OCI-M2 (cell line): ENCODE data around the gene ULBP2.

Experiments
- DNase-seq: peaks from one replicate; lab custom pipeline; 2025; ENCODE audit not compliant: unreplicated experiment; lab: John Stamatoyannopoulos, UW

The ULBP2 gene, protein sequence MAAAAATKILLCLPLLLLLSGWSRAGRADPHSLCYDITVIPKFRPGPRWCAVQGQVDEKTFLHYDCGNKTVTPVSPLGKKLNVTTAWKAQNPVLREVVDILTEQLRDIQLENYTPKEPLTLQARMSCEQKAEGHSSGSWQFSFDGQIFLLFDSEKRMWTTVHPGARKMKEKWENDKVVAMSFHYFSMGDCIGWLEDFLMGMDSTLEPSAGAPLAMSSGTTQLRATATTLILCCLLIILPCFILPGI

DNA sequence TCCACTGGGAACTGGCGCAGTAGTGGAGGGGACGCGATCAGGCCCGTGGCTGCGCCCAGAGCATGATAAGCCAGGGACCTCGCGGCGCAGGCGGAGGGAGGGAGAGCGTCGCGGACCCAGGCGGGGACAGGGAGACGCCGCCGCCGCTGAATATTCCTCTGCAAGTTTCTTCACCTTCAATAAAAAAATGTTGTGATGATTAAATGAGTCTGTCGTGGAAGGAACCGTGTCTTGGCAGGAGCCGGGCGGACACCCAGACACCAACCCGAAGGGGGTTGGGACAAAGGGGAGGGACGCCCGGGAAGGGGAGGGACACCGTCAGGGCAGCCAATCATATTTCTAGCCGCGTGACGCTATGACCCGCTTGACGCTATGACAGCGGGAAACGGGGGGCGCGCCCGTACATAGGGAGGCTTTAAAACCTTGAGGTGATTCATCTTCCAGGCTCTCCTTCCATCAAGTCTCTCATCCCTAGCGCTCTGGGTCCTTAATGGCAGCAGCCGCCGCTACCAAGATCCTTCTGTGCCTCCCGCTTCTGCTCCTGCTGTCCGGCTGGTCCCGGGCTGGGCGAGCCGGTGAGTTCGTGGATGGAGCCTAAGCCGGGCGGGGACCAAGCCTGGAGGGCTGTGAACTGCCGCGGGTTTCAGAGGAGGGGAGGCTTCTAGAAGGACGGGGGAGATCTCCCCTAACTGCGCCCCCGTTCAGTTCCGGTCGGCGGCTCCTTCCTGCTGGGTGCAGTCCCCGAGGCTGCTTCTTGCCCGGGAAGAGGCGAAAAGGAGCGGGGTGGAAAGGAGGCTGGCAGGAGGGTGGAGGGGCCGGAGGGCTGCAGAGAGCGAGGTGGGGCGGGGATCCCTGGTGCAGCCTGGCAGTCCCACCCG is at the start of gene ULBP2:
Gene ULBP2, plus strand, starts transcription at position 432 of the 878 bp plus-strand sequence. Its CDS starts 59 bp downstream, at position 491.
- peak; percentile 65 for DNase-seq

DNA sequence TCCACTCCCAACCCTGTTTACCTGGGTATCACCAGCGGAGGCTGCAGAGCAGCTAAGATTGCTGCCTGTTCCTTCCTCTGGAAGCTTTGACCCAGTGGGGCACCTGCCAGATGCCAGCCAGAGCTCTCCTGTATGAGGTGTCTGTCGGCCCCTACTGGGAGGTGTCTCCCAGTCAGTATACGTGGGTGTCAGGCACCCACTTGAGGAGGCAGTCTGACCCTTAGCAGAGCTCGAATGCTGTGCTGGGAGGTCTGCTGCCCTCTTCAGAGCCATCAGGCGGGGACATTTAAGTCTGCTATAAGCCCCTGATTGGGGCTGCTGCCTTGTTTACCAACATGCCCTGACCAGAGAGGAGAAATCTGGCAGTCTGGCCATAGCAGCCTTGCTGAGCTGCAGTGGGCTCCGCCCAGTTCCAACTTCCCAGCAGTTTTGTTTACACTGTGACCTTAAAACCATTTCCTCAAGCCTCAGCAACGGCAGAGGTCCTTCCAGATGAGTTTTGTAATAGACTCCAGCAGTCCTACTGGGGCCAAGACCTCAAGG is 46.7 kb upstream of the ULBP2 start:
- no peak for DNase-seq

DNA sequence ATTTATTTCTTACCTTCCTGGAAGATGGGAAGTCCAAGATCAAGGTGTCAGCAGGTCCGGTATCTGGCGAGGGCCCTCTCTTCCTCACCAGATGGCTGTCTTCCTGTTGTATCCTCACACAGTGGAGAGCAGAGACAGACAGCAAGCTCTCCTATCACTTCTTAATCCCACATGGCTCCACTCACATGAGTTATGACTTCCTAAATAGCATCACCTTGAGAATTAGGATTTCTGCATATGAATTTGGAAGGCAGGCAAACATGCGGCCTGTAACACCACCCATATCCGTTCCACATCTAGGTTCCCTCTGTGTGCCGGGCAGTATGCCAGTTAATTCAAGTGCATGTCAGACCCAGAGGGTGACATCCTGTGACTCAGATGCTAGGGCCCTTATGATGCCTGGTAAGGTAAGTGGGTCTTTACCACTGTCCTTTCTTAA is 46.0 kb upstream of the ULBP2 start:
- DNase-seq: no peak

DNA sequence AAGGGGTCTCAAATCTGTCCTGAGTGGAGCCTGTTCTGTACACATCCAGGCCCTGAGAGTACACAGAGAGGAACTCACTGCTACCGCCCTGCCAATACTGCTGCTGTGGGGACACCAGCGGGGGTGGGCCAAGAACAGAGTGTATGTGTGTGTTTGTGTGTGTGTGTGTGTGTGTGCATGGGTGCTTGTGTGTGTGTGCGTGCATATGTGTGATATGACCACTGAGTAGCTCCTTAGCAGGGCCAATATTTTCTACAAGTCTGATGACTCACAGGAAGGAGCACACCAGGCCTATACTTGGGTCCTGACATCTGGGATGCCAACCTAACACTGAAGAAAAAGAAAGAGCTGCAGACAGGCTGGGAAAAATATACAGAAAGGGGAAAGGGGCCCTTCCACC is 45.3 kb upstream of the ULBP2 start:
- no peak for DNase-seq

DNA sequence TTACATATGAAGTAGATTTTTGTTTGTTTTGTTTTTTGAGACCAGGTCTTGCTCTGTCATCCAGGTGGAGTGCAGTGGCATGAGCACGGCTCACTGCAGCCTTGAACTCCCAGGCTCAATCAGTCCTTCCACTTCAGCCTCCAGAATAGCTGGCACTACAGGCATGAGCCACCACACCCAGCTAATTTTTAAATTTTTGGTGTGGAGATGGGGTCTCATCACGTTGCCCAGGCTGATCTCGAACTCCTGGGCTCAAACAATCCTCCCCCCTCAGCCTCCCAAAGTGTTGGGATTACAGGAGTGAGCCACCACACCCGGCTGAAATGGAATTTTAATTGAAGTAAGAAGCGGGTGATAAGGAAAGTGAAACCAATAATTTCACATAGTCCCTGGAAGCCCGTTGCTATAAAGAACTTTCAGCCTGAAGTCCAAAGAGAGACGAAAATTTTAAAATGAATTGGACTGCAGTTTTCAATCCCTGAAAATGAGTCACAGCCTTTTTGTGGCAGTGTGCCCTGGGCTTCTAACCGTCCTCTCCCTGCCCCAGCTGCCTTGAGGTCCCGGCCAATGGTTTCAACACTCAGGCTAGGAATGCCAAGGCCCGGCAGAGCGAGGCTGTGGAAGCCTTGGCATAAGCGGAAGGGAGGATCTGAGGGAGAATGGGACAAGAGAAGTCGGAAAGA is 44.7 kb upstream of the ULBP2 start:
- no peak for DNase-seq

DNA sequence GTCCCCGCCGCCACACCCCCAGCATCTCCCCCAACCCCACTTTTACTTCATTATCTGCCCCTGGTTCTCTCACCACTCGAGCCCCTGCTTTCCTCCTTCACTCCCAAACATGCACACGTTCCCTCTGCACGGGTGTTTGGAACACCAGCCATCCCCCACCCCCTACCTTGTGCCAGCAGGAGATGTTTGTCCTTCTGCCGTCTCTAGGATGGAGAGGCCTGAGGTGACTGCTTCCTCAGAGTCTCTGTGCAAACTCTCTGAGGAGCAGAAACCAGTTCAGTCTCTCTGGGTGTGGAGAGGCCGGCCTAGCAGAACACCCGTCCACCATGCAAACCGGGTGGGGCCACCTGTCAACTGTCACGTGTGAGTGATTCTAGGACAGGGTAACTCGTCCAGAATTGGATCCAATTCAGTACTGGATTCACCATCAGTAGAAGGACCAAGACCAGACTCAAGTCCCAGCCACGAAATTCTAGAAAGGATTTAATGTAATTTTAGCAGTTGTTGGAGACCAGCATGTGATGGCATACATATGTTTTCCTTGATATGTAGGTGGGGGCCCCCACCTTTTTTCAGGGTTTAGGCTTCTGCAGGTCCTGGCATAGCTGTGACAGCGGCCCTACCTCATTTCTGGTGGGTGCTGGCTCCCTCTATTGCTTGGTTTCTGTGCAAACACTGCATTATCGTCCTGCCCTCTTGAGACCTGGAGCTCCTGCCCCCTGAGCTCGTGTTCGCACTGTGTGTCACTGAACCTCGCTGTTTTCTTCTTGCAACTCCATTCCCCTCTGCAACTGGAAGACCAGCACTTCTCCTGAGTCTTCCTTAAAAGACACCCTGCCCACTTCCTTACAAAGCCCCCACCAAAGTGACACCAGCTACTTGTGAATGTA is 43.7 kb upstream of the ULBP2 start, which contains the start of gene RAET1E:
Gene RAET1E, minus strand, starts transcription at position 259 of the 890 bp plus-strand sequence. CDS start 7,212 bp downstream, outside the sequence.
- peak; percentile 9 for DNase-seq

DNA sequence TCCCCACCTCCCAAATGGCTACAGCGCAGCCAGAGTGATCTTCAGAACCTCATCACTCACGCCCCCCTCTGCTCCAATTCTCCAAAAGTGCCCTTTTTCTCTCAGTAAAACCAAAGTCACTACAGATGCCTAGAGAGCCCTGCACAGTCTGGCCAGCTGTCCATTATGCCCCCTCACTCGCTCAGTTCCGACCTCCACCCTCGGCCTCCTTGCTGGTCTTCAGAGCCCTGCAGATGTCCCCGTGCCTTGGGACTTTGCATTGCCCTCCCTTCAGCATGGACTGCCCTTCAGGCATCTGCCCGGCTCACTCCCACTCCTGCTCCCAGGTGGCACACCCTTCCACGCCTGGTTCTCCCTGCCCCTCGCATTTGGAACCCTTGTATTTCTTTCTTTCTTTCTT is 42.8 kb upstream of the ULBP2 start:
- no peak for DNase-seq

DNA sequence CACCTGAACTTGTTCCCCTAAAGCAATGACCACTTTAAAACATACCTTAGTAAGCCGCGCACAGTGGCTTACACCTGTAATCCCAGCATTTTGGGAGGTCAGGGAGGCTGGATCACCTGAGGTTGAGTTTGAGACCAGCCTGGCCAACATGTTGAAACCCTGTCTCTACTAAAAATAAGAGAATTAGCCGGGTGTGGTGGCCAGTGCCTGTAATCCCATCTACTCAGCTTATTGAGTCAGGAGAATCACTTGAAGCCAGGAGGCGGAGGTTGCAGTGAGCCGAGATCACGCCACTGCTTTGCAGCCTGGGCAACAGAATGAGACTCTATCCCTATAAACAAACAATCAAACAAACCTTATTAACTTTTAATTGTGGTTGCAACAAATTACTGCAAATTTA is 42.3 kb upstream of the ULBP2 start:
- DNase-seq: no peak

DNA sequence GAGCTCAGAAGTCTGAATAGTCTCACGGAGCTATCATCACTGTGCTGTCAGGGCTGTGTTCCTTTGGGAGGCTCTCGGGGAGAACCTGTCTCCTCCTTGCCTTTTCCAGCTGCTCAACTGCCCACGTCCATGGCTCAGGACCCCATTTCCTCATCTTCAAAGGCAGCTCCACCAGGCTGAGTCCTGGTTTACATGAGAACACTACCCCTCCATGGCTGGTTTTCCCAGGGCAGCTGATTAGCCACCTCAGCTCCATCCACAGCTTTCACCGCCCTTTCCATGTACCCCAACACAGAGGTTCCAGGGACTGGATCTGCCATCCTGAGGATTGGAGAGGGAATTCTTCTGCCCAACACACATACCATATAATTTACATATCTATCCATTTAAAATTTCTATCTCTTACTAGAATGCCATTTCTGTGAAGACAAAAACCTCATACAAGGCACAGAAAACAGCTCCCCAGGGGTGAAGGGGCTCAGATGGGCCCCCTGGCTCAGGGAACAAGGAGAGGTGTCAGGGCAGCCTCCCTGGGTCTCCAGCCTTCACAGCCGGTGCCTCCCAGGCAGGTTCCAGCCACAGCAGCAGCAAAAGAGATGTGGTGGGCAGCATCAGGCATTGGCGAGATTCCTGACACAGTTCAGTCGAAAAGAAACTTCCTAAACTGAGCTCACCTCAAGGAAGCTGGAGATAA is 41.7 kb upstream of the ULBP2 start:
- DNase-seq: no peak

DNA sequence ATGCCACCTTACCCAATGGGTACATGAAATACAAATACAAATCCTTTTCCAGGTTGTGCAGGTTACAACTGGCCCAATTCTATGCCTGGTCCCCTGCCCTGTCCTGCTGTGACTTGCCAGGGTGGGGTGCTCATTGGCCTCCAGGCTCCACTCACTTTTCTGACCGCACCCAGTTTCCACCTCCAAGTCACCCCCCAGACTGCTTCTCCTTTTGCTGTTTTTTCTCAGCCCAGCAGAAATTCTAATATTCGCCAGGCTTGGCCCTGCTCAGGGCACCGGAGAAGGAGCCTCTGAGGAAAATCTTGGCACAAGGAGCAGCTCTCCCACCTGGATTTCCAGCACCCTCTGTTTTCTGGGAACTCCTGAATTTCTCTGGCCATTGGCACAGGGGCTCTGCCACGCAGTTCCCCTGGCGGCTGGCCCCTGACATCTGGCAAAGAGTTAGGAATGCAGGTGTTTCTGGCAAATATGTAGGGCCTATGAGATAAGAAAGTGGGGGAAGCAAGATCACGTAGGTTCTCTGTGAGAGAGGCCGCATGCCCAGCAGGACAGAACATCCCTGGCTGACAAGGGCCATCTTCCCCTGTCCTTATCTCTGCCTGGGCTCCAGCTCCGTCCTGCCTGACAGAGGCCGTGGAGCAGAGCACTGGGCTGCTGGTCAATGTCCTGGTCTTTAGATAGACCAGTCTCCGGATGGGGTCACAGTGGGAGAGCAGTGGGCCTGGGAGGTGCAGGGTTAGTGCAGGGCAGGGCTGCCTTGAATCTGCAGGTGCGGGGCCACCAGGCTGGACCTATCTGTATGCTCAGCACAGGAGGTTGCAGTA is 41.0 kb upstream of the ULBP2 start:
- no peak for DNase-seq

DNA sequence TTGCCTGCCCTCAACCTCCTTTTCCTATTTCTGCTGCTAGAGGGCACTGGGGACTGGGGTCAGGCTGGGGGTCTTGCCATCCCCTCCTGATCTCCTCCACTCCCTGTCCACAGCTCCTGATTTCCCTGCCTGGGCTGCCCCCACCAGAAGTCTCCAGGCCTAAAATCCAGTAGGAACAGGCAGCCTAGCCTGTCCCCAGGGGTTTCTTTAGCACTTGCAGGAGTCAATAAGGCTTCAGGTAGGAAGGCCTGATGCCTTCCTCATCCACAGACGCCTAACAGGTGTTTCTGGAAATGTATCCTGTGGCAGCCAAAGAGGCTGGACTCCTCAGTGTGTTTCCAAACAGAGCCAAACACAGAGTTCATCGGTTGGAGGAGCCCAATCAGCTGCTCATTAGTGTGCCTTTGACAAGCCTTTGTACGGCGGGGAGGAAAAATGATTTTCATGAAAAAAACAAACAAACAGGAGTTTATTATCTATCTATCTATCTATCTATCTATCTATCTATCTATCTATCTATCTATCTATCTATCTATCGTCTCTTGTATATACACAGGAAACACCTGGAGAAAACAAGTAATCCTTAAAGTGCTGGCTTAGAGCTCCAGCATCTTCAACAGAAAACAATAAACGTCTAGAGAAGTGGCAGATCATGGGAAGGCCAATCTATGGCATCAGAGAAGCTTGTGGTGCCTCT is 40.2 kb upstream of the ULBP2 start:
- DNase-seq: no peak

DNA sequence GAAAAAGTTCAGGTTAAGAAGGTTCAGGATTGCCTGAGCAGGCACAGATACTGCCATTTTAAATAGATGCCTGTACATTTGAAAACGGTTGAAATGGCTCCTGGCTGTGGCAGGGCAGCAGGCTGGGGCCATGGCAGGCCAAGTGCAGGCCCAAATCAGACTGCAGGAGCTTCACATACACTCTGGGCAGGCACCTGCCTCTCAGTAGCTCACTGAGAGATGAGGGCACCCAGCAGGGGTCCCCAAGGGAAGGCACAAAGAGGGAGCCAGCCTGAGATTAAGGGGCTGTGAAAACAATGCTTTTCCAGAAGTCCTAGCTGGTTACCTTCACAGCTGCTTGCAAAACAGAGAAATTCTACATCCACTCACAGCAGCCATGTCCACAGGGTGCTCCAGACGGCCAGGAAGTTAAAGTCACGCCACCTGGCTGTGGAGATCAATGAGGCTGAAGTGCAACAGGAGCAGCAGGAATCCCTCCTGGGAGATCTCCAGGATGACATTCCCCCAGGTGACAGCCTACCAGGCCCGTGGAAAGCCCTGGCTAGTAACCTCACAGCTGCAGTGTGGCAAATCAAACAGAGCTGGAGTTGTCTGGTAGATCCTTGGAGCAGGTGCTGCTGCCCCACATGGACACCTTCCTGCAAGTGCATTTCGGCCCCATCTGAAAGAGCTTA is 37.7 kb upstream of the ULBP2 start:
- no peak for DNase-seq

DNA sequence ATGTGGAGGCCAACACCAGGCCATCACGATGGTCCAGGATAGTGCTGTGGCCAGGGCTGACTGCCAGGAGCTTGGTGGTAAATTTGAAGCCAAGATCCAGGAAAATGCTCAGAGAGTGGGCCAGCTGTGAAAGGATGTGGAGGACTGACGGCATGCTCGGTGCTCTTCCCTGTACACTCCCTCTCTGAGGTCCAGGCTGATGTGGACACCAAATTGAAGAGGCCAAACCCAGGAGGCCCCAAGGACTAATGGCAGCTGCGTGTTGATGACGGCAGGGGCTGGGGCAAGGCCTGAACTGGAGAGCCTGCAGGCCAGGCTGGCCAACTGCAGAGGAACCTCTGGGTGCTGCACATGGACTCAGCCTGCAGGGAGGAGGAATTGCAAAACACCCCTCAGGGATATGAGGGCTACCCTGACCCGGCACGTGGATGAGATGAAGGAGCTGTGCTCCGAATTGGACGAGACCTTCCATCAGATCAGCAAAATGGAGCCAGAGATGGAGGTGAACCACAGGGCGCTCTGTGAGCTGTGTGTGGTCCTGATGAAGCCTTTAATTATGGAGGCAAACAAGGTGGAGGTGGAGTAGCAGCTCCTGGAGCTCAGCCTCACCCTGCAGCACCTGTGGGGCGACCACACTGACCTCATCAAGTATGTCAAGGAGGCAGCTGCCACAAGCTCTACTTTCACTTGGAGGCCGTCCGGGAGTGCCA is 37.0 kb upstream of the ULBP2 start:
- no peak for DNase-seq

DNA sequence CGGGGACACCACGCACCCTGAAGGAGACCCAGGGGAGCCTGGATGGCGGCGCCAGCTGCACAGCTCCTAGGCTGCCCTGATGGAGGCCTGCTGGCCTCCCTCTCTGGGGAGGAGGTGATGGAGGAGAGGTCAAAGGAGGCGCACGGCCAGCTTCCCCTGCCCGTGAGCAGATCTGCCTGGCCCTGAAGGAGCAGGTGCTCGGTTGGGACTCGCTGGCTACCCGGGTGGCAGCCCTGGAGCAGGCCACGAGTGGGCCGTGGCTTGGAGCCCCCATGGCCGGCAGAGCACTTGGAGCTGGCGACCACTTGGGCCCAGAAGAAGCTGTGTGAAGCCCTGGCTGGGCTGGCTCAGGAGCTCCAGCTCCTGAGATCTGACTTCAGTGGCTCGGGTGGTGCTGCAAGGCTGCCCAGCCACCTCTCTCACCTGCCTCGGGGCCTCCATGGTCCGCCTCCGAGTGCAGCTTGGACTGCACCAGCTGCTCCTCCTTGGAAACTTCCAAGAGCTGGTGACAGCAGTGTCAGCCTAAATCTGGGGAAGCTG is 36.4 kb upstream of the ULBP2 start:
- DNase-seq: no peak

DNA sequence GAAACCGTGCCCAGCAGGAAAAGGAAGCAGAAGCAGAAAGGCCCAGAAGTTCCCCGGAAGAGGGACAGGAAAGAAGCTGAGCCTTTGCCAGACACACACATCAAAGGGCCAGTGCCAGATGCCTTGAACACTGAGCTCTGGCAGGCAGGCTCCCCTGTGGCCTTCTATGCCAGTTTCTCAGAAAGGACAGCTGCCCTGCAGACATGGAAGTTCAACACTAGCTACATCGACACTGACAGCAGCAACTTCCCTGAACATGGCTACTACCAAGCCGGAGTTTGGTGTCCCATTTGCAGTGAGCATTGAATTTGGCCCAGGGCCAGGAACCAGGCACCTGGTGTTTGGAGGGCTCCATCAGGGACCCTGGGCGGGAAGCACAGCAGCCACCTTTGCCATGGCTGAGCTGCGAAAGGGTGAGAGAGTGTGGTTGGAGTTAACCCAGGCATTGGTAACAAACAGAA is 35.9 kb upstream of the ULBP2 start:
- no peak for DNase-seq

DNA sequence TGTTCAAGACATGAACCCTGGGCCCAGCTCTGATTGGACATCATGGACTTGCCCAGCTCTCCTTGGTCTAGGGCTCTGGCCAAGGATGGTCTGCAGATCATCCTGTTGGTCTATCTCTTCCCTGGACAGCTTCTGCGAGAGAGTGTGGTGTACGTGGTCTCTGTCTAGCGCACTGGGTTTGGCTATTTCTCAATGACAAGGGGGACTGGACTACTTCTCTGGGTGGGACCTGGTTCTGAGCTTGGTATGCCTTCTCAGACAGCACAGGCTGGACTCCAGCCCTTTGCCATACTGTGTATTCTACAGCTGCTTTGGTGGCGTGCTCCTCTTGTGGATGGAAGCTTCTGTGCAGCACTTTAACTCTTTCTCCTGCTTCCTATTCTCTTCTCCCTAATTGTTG is 35.4 kb upstream of the ULBP2 start:
- no peak for DNase-seq

DNA sequence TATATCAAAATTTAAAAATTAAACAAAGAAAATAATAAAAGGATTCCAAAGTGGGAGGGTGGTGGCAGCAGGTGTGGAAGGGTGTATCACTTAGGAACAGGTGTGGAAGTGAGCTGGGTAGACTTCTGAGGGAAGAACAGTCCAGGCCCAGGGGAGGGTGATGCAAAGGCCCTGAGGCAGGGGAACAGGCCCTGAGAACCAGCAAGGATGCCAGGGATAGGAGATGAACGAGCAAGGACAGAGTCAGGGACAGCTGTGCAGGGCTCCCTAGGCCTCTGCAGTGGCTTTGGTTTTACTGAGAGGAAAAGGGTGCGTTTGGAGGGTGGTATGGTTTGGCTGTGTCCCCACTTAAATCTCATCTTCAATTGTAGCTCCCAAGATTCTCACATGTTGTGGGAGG is 34.5 kb upstream of the ULBP2 start:
- no peak for DNase-seq
